ENCODE results near the gene CRKL. TPM values are rescaled to one million over a fixed set of nuclear protein-coding genes. Genes with fewer than 3 reads are reported as not detected.
"Not testable (repeated sequence)": the region's sequence is repeated elsewhere in the genome, so short reads cannot be mapped to it uniquely, and the experiment has no call there.

CRKL gene
- total RNA-seq, 3 donors from 2014 or later, result 36.8 to 46.5 (median 42.3) TPM

- Histone ChIP-seq H3K27ac (no peak overlapping the region), H3K4me3 (no peak overlapping the region), H3K36me3 (no peaks in the 10 kb centered on the region), H3K27me3 (no peaks in the 10 kb centered on the region), H3K9me3 (no peaks in the 10 kb centered on the region), H3K4me1 (no peaks in the 10 kb centered on the region)
- TF ChIP-seq POLR2A (IDR thresholded peaks at IDR 0.05), result no peak
- TF ChIP-seq POLR2AphosphoS5 (IDR thresholded peaks at IDR 0.05), result no peak
- TF ChIP-seq CTCF (IDR thresholded peaks at IDR 0.05), result no peak
- intact Hi-C loops (cut with DNase I; ENCODE audit: low total_unique reads), result no loop called here
- no peak for DNase-seq (ENCODE audit: low spot score in 2 of 2)
Measured at GRCh38 chr22:20889904-20890540, 27.2 kb upstream of the CRKL start.

DNA sequence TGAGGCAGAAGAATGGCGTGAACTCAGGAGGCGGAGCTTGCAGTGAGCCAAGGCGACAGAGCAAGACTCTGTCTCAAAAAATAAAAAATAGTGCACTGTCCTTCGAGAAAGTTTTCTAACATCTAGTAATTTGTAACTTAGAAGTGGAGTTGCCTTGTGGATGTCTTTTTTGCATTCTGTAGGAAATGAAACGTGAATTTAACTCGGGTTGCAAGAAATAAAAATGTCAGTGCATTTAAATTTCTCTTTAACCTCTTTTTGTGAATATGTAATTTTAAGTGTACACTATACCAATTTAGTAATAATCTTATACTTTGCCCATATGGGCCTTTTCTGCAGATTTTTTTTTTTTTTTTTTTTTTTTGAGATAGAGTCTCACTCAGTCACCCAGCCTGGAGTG, 26.2 kb upstream of the CRKL start:
- intact Hi-C loops (cut with DNase I; ENCODE audit: low total_unique reads), result no loop called here
- H3K9me3 ChIP-seq, result no peaks in the 10 kb centered on the region
- no peaks in the 10 kb centered on the region for H3K36me3 ChIP-seq
- no peaks in the 10 kb centered on the region for H3K4me1 ChIP-seq
- no peak for DNase-seq (ENCODE audit: low spot score in 2 of 2)
- no peak overlapping the region for H3K4me3 ChIP-seq
- H3K27me3 ChIP-seq, result no peaks in the 10 kb centered on the region
- H3K27ac ChIP-seq, result no peak overlapping the region
- TF ChIP-seq POLR2A (IDR thresholded peaks at IDR 0.05) (no peak), CTCF (IDR thresholded peaks at IDR 0.05) (no peak), POLR2AphosphoS5 (IDR thresholded peaks at IDR 0.05) (no peak)

GRCh38 chr22:20897737-20898136, 19.5 kb upstream of the CRKL start:
- H3K27ac ChIP-seq; H3K27me3 ChIP-seq; H3K4me1 ChIP-seq; H3K9me3 ChIP-seq; DNase-seq (ENCODE audit: low spot score in 2 of 2); H3K4me3 ChIP-seq; intact Hi-C loops (cut with DNase I; ENCODE audit: low total_unique reads); H3K36me3 ChIP-seq: not testable (repeated sequence)

- intact Hi-C loops (cut with DNase I; ENCODE audit: low total_unique reads), result no loop called here
- H3K27me3 ChIP-seq, result no peaks in the 10 kb centered on the region
- H3K4me1 ChIP-seq, result no peaks in the 10 kb centered on the region
- no peak overlapping the region for H3K27ac ChIP-seq
- H3K4me3 ChIP-seq, result no peak overlapping the region
- H3K9me3 ChIP-seq, result no peaks in the 10 kb centered on the region
- DNase-seq (ENCODE audit: low spot score in 2 of 2), result no peak
- H3K36me3 ChIP-seq, result no peaks in the 10 kb centered on the region
- TF ChIP-seq POLR2A (IDR thresholded peaks at IDR 0.05) (no peak), POLR2AphosphoS5 (IDR thresholded peaks at IDR 0.05) (no peak), CTCF (IDR thresholded peaks at IDR 0.05) (no peak)
Measured at GRCh38 chr22:20899827-20900423, 17.3 kb upstream of the CRKL start.

DNA sequence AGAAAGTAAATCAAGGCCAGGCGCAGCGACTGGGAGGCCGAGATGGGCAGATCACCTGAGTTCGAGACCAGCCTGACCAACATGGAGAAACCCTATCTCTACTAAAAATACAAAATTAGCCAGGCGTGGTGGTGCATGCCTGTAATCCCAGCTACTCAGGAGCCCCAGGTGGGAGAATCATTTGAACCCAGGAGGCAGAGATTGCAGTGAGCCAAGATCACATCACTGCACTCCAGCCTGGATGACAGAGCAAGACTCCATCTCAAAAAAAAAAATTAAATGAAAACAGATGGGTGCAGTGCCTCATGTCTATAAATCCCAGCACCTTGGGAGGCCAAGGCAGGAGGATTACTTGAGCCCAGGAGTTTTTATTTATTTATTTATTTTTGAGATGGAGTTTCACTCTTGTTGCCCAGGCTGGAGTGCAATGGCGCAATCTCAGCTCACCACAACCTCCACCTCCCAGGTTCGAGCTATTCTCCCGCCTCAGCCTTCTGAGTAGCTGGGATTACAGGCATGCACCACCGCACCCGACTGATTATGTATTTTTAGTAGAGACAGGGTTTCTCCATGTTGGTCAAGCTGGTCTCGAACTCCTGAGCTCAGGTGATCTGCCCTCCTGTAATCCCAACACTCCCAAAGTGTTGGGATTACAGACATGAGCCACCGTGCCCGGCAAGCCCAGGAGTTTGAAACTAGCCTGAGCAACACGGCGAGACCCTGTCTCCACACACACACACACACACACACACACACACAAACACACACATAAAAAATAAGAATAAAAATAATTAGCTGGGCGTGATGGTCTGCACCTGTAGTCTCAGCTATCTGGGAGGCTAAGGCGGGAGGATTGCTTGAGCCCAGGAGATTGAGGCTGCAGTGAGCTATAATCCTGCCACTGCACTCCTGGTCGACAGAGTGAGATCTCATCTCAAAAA, 15.8 kb upstream of the CRKL start:
- H3K4me3 ChIP-seq; H3K4me1 ChIP-seq; H3K27ac ChIP-seq; H3K36me3 ChIP-seq; H3K27me3 ChIP-seq; DNase-seq (ENCODE audit: low spot score in 2 of 2); H3K9me3 ChIP-seq; intact Hi-C loops (cut with DNase I; ENCODE audit: low total_unique reads): not testable (repeated sequence)

DNA sequence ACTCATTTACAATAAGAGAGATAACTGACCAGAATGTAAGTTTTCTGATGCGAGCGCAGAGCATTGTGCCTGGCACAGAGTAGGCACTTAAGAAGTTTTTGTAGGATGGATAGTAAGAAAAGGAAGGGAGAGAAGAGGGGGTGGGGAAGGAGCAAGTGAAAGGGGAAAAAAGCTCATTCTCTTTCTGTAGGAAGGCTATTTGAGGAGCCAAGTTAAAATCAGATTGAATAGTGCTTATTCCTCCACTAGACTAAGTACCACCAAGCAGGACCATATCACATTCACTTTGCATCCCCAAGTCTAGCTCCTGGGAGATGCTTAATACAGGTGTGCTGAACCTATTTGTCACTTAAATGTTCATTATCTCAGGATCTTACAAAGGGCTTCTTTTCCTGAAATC, 14.1 kb upstream of the CRKL start:
- Histone ChIP-seq H3K27ac (no peak overlapping the region), H3K27me3 (no peaks in the 10 kb centered on the region), H3K9me3 (no peaks in the 10 kb centered on the region), H3K4me1 (no peaks in the 10 kb centered on the region), H3K36me3 (no peaks in the 10 kb centered on the region), H3K4me3 (no peak overlapping the region)
- intact Hi-C loops (cut with DNase I; ENCODE audit: low total_unique reads), result no loop called here
- DNase-seq (ENCODE audit: low spot score in 2 of 2), result no peak
- TF ChIP-seq POLR2AphosphoS5 (IDR thresholded peaks at IDR 0.05) (no peak), CTCF (IDR thresholded peaks at IDR 0.05) (no peak), POLR2A (IDR thresholded peaks at IDR 0.05) (no peak)
